ENCODE measurements around the gene SPIRE1. TPM values are rescaled to one million over a fixed set of nuclear protein-coding genes. Genes with fewer than 3 reads are reported as not detected.

Gene SPIRE1
- total RNA-seq, 1 experiment from 2014 or later: 9.5 TPM

GRCh38 chr18:12433829-12434540, 223.9 kb downstream of the SPIRE1 start:
- Histone ChIP-seq H3K36me3 (ENCODE audit: control insufficient read depth, insufficient read depth, low read length) (no peaks in the 10 kb centered on the region), H3K9me3 (no peaks in the 10 kb centered on the region), H3K27me3 (replicated peaks; ENCODE audit: control insufficient read depth, insufficient read depth, low read length) (no peaks in the 10 kb centered on the region), H3K4me1 (no peaks in the 10 kb centered on the region), H3K4me3 (ENCODE audit: low read depth, low read length) (no peak overlapping the region)
- no peaks in the 10 kb centered on the region for H3K36me3 Mint-ChIP-seq (ENCODE audit: insufficient read depth, unreplicated experiment)
- TF ChIP-seq CTCF (IDR thresholded peaks at IDR 0.05; ENCODE audit: insufficient read depth in 1 of 2, low read depth in 1 of 2, low read length in 1 of 2, severe bottlenecking in 1 of 2, unreplicated experiment in 1 of 2): no peak
- CTCF ChIA-PET: no interaction called here
- POLR2A ChIA-PET: no interaction called here
- H3K4me3 Mint-ChIP-seq (ENCODE audit: unreplicated experiment): no peak overlapping the region
- H3K27me3 Mint-ChIP-seq (ENCODE audit: insufficient read depth, unreplicated experiment): no peaks in the 10 kb centered on the region
- no peak overlapping the region for H3K27ac Mint-ChIP-seq (ENCODE audit: unreplicated experiment)
- intact Hi-C loops (cut with micrococcal nuclease; ENCODE audit: unreplicated experiment): no loop called here
- BruUV-seq (replicated peaks): no TSS peak
- H3K9me3 Mint-ChIP-seq (ENCODE audit: unreplicated experiment): no peaks in the 10 kb centered on the region
- no peak for DNase-seq
- no peaks in the 10 kb centered on the region for H3K4me1 Mint-ChIP-seq (ENCODE audit: low read depth, unreplicated experiment)

GRCh38 chr18:12432881-12433280, 225.0 kb downstream of the SPIRE1 start:
- H3K27ac Mint-ChIP-seq (ENCODE audit: unreplicated experiment): no peak overlapping the region
- CTCF ChIA-PET: no interaction called here
- intact Hi-C loops (cut with micrococcal nuclease; ENCODE audit: unreplicated experiment): no loop called here

GRCh38 chr18:12432196-12432595, 225.7 kb downstream of the SPIRE1 start:
- ChIA-PET CTCF (no interaction called here), POLR2A (no interaction called here)
- no peak for DNase-seq
- H3K27me3 ChIP-seq (replicated peaks; ENCODE audit: control insufficient read depth, insufficient read depth, low read length): no peaks in the 10 kb centered on the region
- Mint-ChIP-seq H3K27ac (ENCODE audit: unreplicated experiment) (no peak overlapping the region), H3K9me3 (ENCODE audit: unreplicated experiment) (no peaks in the 10 kb centered on the region), H3K36me3 (ENCODE audit: insufficient read depth, unreplicated experiment) (no peaks in the 10 kb centered on the region), H3K4me1 (ENCODE audit: low read depth, unreplicated experiment) (no peaks in the 10 kb centered on the region), H3K27me3 (ENCODE audit: insufficient read depth, unreplicated experiment) (no peaks in the 10 kb centered on the region), H3K4me3 (ENCODE audit: unreplicated experiment) (no peak overlapping the region)
- no peak overlapping the region for H3K4me3 ChIP-seq (ENCODE audit: low read depth, low read length)
- no peaks in the 10 kb centered on the region for H3K36me3 ChIP-seq (ENCODE audit: control insufficient read depth, insufficient read depth, low read length)
- no TSS peak for BruUV-seq (replicated peaks)
- H3K4me1 ChIP-seq: no peaks in the 10 kb centered on the region
- H3K9me3 ChIP-seq: no peaks in the 10 kb centered on the region
- intact Hi-C loops (cut with micrococcal nuclease; ENCODE audit: unreplicated experiment): no loop called here
- no peak for TF ChIP-seq CTCF (IDR thresholded peaks at IDR 0.05; ENCODE audit: insufficient read depth in 1 of 2, low read depth in 1 of 2, low read length in 1 of 2, severe bottlenecking in 1 of 2, unreplicated experiment in 1 of 2)

More at GRCh38 chr18:12432881-12433280, 225.0 kb downstream of the SPIRE1 start:
- POLR2A ChIA-PET: no interaction called here
- no peaks in the 10 kb centered on the region for H3K4me1 ChIP-seq
- Mint-ChIP-seq H3K36me3 (ENCODE audit: insufficient read depth, unreplicated experiment) (no peaks in the 10 kb centered on the region), H3K9me3 (ENCODE audit: unreplicated experiment) (no peaks in the 10 kb centered on the region), H3K4me3 (ENCODE audit: unreplicated experiment) (no peak overlapping the region), H3K27me3 (ENCODE audit: insufficient read depth, unreplicated experiment) (no peaks in the 10 kb centered on the region), H3K4me1 (ENCODE audit: low read depth, unreplicated experiment) (no peaks in the 10 kb centered on the region)
- no peak for TF ChIP-seq CTCF (IDR thresholded peaks at IDR 0.05; ENCODE audit: insufficient read depth in 1 of 2, low read depth in 1 of 2, low read length in 1 of 2, severe bottlenecking in 1 of 2, unreplicated experiment in 1 of 2)
- H3K9me3 ChIP-seq: no peaks in the 10 kb centered on the region
- H3K27me3 ChIP-seq (replicated peaks; ENCODE audit: control insufficient read depth, insufficient read depth, low read length): no peaks in the 10 kb centered on the region
- no TSS peak for BruUV-seq (replicated peaks)
- no peak for DNase-seq
- H3K4me3 ChIP-seq (ENCODE audit: low read depth, low read length): no peak overlapping the region
- H3K36me3 ChIP-seq (ENCODE audit: control insufficient read depth, insufficient read depth, low read length): no peaks in the 10 kb centered on the region
